A549 (cell line): ENCODE measurements around the gene SLC17A7. TPM values are rescaled to one million over a fixed set of nuclear protein-coding genes. Genes with fewer than 3 reads are reported as not detected.

ENCODE experiments used
- ATAC-seq, 2 experiments: fragments of 200-7000 bp in 1 of 2; fragments of >200 bp in 1 of 2; cut with Nextera tagmentation in 1 of 2; cut with Tn5 transposase in 1 of 2; 3 replicates each; pipeline versions ENCODE4 v1.8.0 to v1.9.1; 2018 to 2020; ENCODE audit warnings: mild to moderate bottlenecking in 1 of 2, moderate library complexity in 1 of 2
- CTCF ChIA-PET: fragments of 300-600 bp; sonication (Branson Sonifier 250); formaldehyde crosslinking; extraction: SDS; loops from one replicate; lab custom pipeline; 2021; ENCODE audit warnings: antibody characterized with exemption, inconsistent platforms; lab: Yijun Ruan, JAX
- POLR2A ChIA-PET: fragments of 350-600 bp; formaldehyde crosslinking; extraction: SDS; loops from one replicate; lab custom pipeline; 2021; ENCODE audit warnings: antibody characterized with exemption, inconsistent platforms; lab: Yijun Ruan, JAX
- DNase-seq, 2 experiments: peaks; one replicate each; pipeline versions ENCODE4 v3.0.0 to v3.0.0-alpha.2; 2011 to 2016; ENCODE audit warnings: low read depth in 1 of 2, low spot score in 1 of 2
- FAIRE-seq: peaks from 2 replicates; lab custom pipeline; 2011; peaks lifted over from hg19 to GRCh38; lab: Jason Lieb, UNC
- H3K27ac ChIP-seq, 2 experiments: fragments of >200 bp; sonication (Bioruptor Twin); formaldehyde crosslinking; 3 replicates each; pipeline ENCODE4 v1.5.1; 2016 to 2017
- H3K4me1 ChIP-seq: fragments of >200 bp; sonication (Bioruptor Twin); formaldehyde crosslinking; 3 replicates; pipeline ENCODE4 v1.6.1; 2016
- H3K4me2 ChIP-seq: fragments of >200 bp; sonication (Bioruptor Twin); formaldehyde crosslinking; 3 replicates; pipeline ENCODE4 v1.6.1; 2016
- H3K4me3 ChIP-seq: fragments of >200 bp; sonication (Bioruptor Twin); formaldehyde crosslinking; 3 replicates; pipeline ENCODE4 v1.5.1; 2016
- H3K9me3 ChIP-seq: fragments of >200 bp; sonication (Bioruptor Twin); formaldehyde crosslinking; 3 replicates; pipeline ENCODE4 v1.6.1; 2016
- ATOH8 ChIP-seq: fragments of 250-450 bp; sonication (Bioruptor Pico); IDR thresholded peaks from 2 replicates; pipeline ENCODE4 v1.5.0; 2020; ENCODE audit warnings: low read depth, mild to moderate bottlenecking, moderate library complexity
- CBX2 ChIP-seq: fragments of 200-600 bp; sonication (generic); IDR thresholded peaks from 2 replicates; pipeline ENCODE4 v1.6.1; 2016; ENCODE audit warnings: low read depth, mild to moderate bottlenecking, borderline replicate concordance
- CBX8 ChIP-seq: fragments of 200-600 bp; sonication (generic); IDR thresholded peaks from 2 replicates; pipeline ENCODE4 v1.6.1; 2016
- CEBPB ChIP-seq, 2 experiments: fragments of >200 bp in 1 of 2; sonication (Bioruptor Twin) in 1 of 2; formaldehyde crosslinking in 1 of 2; IDR thresholded peaks; 2 replicates each; pipeline ENCODE4 v1.6.1; 2012 to 2016
- CHD4 ChIP-seq: fragments of 200-600 bp; sonication (generic); IDR thresholded peaks from 2 replicates; pipeline ENCODE4 v1.6.1; 2016; ENCODE audit warnings: antibody characterized with exemption, mild to moderate bottlenecking, borderline replicate concordance
- E2F6 ChIP-seq: IDR thresholded peaks from 2 replicates; pipeline ENCODE4 v1.6.1; 2012; ENCODE audit warnings: low read depth, borderline replicate concordance
- EHMT2 ChIP-seq: fragments of 200-600 bp; sonication (generic); IDR thresholded peaks from 2 replicates; pipeline ENCODE4 v1.6.1; 2016; ENCODE audit warnings: antibody characterized with exemption, low read depth, mild to moderate bottlenecking, moderate library complexity
- FOSB ChIP-seq: fragments of 250-450 bp; sonication (Bioruptor Pico); IDR thresholded peaks from 2 replicates; pipeline ENCODE4 v1.5.0; 2020; ENCODE audit warnings: mild to moderate bottlenecking, moderate library complexity
- FOSL2 ChIP-seq, 2 experiments: fragments of 450-650 bp in 1 of 2; fragments of >200 bp in 1 of 2; sonication (Bioruptor Twin) in 1 of 2; formaldehyde crosslinking; IDR thresholded peaks; 2 replicates each; pipeline versions ENCODE4 v1.5.0 to v1.6.1; 2016 to 2020; ENCODE audit warnings: mild to moderate bottlenecking in 1 of 2, moderate library complexity in 1 of 2
- FOXS1 ChIP-seq: fragments of 250-450 bp; sonication (Bioruptor Pico); IDR thresholded peaks from 2 replicates; pipeline ENCODE4 v1.5.0; 2020; ENCODE audit warnings: mild to moderate bottlenecking, moderate library complexity
- GATA3 ChIP-seq: IDR thresholded peaks from 2 replicates; pipeline ENCODE4 v1.6.1; 2012; ENCODE audit warnings: borderline replicate concordance
- HDAC2 ChIP-seq: fragments of 200-600 bp; sonication (generic); IDR thresholded peaks from 2 replicates; pipeline ENCODE4 v1.6.1; 2016
- HEYL ChIP-seq: fragments of 250-450 bp; sonication (Bioruptor Pico); IDR thresholded peaks from 2 replicates; pipeline ENCODE4 v1.8.0; 2021; ENCODE audit warnings: mild to moderate bottlenecking, moderate library complexity
- HMGXB4 ChIP-seq: fragments of 250-450 bp; sonication (Bioruptor Pico); IDR thresholded peaks from 2 replicates; pipeline ENCODE4 v1.5.0; 2021; ENCODE audit warnings: mild to moderate bottlenecking, moderate library complexity, borderline replicate concordance
- HOXA7 ChIP-seq: fragments of 250-450 bp; sonication (Bioruptor Pico); IDR thresholded peaks from 2 replicates; pipeline ENCODE4 v1.5.0; 2020; ENCODE audit warnings: mild to moderate bottlenecking, moderate library complexity
- JUN ChIP-seq, 2 experiments: fragments of >200 bp; sonication (Bioruptor Twin); formaldehyde crosslinking; IDR thresholded peaks; 2 replicates in 1 of 2; 3 replicates in 1 of 2; pipeline ENCODE4 v1.6.1; 2016 to 2017
- JUNB ChIP-seq: fragments of >200 bp; sonication (Bioruptor Twin); formaldehyde crosslinking; IDR thresholded peaks from 2 replicates; pipeline ENCODE4 v1.6.1; 2016
- MAX ChIP-seq: IDR thresholded peaks from 2 replicates; pipeline ENCODE4 v1.6.1; 2012
- NPAS2 ChIP-seq: fragments of 250-450 bp; sonication (Bioruptor Pico); IDR thresholded peaks from 2 replicates; pipeline ENCODE4 v1.8.0; 2022; ENCODE audit warnings: mild to moderate bottlenecking, moderate library complexity, borderline replicate concordance
- NR3C1 ChIP-seq: fragments of >200 bp; sonication (Bioruptor Twin); formaldehyde crosslinking; IDR thresholded peaks from 3 replicates; pipeline ENCODE4 v1.6.1; 2017
- PHF8 ChIP-seq: fragments of 200-600 bp; sonication (generic); IDR thresholded peaks from 2 replicates; pipeline ENCODE4 v1.6.1; 2016; ENCODE audit warnings: low read depth, mild to moderate bottlenecking, antibody characterized with exemption, moderate library complexity, borderline replicate concordance
- POLR2A ChIP-seq: IDR thresholded peaks from 2 replicates; pipeline ENCODE4 v1.6.1; 2012; ENCODE audit warnings: mild to moderate bottlenecking, low read length
- RAD21 ChIP-seq, 2 experiments: fragments of >200 bp in 1 of 2; sonication (Bioruptor Twin) in 1 of 2; formaldehyde crosslinking in 1 of 2; IDR thresholded peaks in 1 of 2; conservative IDR thresholded peaks in 1 of 2; 2 replicates in 1 of 2; 3 replicates in 1 of 2; pipeline ENCODE4 v1.6.1; 2012 to 2018; ENCODE audit warnings: inconsistent platforms in 1 of 2
- RARB ChIP-seq: fragments of 250-450 bp; sonication (Bioruptor Pico); IDR thresholded peaks from 2 replicates; pipeline ENCODE4 v1.8.0; 2021; ENCODE audit warnings: mild to moderate bottlenecking, moderate library complexity
- RFX5 ChIP-seq: fragments of 450-650 bp; IDR thresholded peaks from 2 replicates; pipeline ENCODE4 v1.7.1; 2014; ENCODE audit warnings: antibody characterized with exemption, mild to moderate bottlenecking, moderate library complexity
- SMC3 ChIP-seq: fragments of >200 bp; sonication (Bioruptor Twin); formaldehyde crosslinking; IDR thresholded peaks from 3 replicates; pipeline ENCODE4 v1.6.1; 2018; ENCODE audit warnings: inconsistent platforms
- TFCP2L1 ChIP-seq: fragments of 250-450 bp; sonication (Bioruptor Pico); IDR thresholded peaks from 2 replicates; pipeline ENCODE4 v1.5.0; 2021; ENCODE audit warnings: mild to moderate bottlenecking
- TP53 ChIP-seq: fragments of 250-450 bp; sonication (Bioruptor Pico); IDR thresholded peaks from 2 replicates; pipeline ENCODE4 v1.5.0; 2021; ENCODE audit warnings: mild to moderate bottlenecking, moderate library complexity
- USF2 ChIP-seq: fragments of 450-650 bp; IDR thresholded peaks from 2 replicates; pipeline ENCODE4 v1.6.1; 2014; ENCODE audit warnings: antibody characterized with exemption
- ZC3H11A ChIP-seq: fragments of 450-650 bp; IDR thresholded peaks from 2 replicates; pipeline ENCODE4 v1.6.1; 2014; ENCODE audit warnings: antibody characterized with exemption, mild to moderate bottlenecking
- ZFP36 ChIP-seq: fragments of 450-650 bp; IDR thresholded peaks from 2 replicates; pipeline ENCODE4 v1.6.1; 2014; ENCODE audit warnings: borderline replicate concordance; ENCODE audit not compliant: partially characterized antibody
- ZNF302 ChIP-seq: fragments of 250-450 bp; sonication (Bioruptor Pico); IDR thresholded peaks from 2 replicates; pipeline ENCODE4 v1.9.0; 2021; ENCODE audit warnings: inconsistent platforms, mild to moderate bottlenecking, moderate library complexity
- WGBS: methylation state at CpG from one replicate; pipeline ENCODE4 v1.1.6; 2017; ENCODE audit errors: missing lambda C conversion rate; 5-methylcytosine and 5-hydroxymethylcytosine counted together
- polyA plus RNA-seq, 4 experiments: library from polyadenylated mRNA; depleted of rRNA in 3 of 4; stranded (reverse); fragments of >200 nt; fragmentation: RNase III in 1 of 4; extraction: RNeasy Plus Mini Kit Qiagen cat#74134 plus additional on column Dnase treatment in 1 of 4; gene quantifications; 2 replicates in 3 of 4; 3 replicates in 1 of 4; pipeline ENCODE4 v1.2.3, GENCODE V29; 2011 to 2017
- TF ChIP-seq, protein P1 (sequence below): fragments of 150-350 bp; IDR thresholded peaks from 2 replicates; pipeline ENCODE4 v1.6.1; 2014; ENCODE audit warnings: low read depth, mild to moderate bottlenecking, low read length
- TF ChIP-seq, protein P2 (sequence below): fragments of >200 bp; sonication (Bioruptor Twin); formaldehyde crosslinking; IDR thresholded peaks from 2 replicates; pipeline ENCODE4 v1.6.1; 2016
- TF ChIP-seq, protein P3 (sequence below): fragments of >200 bp; sonication (Bioruptor Twin); formaldehyde crosslinking; IDR thresholded peaks from 3 replicates; pipeline ENCODE4 v1.5.1; 2016

Gene SLC17A7
- polyA plus RNA-seq, 2 of the 4 experiments (the other 2 are of a cell fraction), result 0.39 to 0.48 TPM

DNA sequence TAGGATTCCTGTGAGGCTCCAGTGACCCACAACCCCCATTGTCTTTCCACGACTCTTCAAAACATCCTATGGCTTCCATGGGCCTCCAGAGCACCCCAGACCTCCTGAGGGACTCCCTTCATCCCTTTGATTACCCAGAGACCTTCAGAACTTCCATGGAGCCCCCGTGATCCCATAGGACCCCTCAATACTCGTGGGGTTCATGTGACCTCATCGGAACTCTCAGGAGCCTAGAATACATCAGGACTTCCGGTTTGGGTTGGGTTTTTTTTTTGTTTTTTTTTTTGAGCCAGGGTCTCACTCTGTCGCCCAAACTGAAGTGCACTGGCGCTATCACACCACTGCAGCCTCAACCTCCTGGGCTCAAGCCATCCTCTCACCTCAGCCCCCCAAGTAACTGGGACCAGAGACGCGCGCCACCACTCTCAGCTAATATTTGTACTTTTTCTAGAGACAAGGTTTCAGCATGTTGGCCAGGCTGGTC, 12.5 kb upstream of the SLC17A7 start:
- Histone ChIP-seq H3K9me3 (no peaks in the 10 kb centered on the region), H3K4me3 (peak overlapping the region; percentile 90), H3K4me1 (peaks cover 25% of the 10 kb centered on the region), H3K4me2 (peak overlapping the region; percentile 89), H3K27ac (peak overlapping the region; percentile 93 to 99)
- ATAC-seq (peak in 1 of 2 experiments; percentile 21; a peak in 3 of 6 replicates), DNase-seq (no peak), FAIRE-seq (no peak)
- WGBS, result 38% methylated on average over 10 of the region's 10 CpGs
- ChIA-PET POLR2A (interaction anchor here (0.5 to 1.5 kb wide), 22 partner anchors 11 to 304 kb away, joined by 3 to 11 read pairs (median 4); partner anchors contain the start of genes DKKL1, FLT3LG, PRMT1 and RPL13A), CTCF (interaction anchor here (1.0 to 19.0 kb wide), 6 partner anchors 18 to 117 kb away, joined by 3 to 244 read pairs (median 46); partner anchors contain the start of genes FLT3LG and KASH5)
- TF ChIP-seq, protein P1, sequence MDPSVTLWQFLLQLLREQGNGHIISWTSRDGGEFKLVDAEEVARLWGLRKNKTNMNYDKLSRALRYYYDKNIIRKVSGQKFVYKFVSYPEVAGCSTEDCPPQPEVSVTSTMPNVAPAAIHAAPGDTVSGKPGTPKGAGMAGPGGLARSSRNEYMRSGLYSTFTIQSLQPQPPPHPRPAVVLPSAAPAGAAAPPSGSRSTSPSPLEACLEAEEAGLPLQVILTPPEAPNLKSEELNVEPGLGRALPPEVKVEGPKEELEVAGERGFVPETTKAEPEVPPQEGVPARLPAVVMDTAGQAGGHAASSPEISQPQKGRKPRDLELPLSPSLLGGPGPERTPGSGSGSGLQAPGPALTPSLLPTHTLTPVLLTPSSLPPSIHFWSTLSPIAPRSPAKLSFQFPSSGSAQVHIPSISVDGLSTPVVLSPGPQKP, result no peak
- no peak for TF ChIP-seq CEBPB (IDR thresholded peaks at IDR 0.05)
- TF ChIP-seq RAD21 (conservative IDR thresholded peaks at IDR 0.05 in 1 of 2, IDR thresholded peaks at IDR 0.05 in 1 of 2), result no peak
- no peak for TF ChIP-seq RFX5
- 0 out of 2 replicates have a peak, but pooled peaks have one; percentile 8 for TF ChIP-seq GATA3
- TF ChIP-seq EHMT2, result no peak
- no peak for TF ChIP-seq SMC3
- TF ChIP-seq CBX8, result no peak
- TF ChIP-seq CHD4, result no peak
- TF ChIP-seq ZNF302, result no peak
- no peak for TF ChIP-seq NR3C1
- TF ChIP-seq JUN (IDR thresholded peaks at IDR 0.05), result no peak; a peak in 1 of 5 replicates
- no peak for TF ChIP-seq E2F6
- TF ChIP-seq, protein P2, sequence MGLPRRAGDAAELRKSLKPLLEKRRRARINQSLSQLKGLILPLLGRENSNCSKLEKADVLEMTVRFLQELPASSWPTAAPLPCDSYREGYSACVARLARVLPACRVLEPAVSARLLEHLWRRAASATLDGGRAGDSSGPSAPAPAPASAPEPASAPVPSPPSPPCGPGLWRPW, result no peak
- peak; percentile 86; the same call in 1 of the 2 replicates for TF ChIP-seq PHF8
- TF ChIP-seq, protein P3, sequence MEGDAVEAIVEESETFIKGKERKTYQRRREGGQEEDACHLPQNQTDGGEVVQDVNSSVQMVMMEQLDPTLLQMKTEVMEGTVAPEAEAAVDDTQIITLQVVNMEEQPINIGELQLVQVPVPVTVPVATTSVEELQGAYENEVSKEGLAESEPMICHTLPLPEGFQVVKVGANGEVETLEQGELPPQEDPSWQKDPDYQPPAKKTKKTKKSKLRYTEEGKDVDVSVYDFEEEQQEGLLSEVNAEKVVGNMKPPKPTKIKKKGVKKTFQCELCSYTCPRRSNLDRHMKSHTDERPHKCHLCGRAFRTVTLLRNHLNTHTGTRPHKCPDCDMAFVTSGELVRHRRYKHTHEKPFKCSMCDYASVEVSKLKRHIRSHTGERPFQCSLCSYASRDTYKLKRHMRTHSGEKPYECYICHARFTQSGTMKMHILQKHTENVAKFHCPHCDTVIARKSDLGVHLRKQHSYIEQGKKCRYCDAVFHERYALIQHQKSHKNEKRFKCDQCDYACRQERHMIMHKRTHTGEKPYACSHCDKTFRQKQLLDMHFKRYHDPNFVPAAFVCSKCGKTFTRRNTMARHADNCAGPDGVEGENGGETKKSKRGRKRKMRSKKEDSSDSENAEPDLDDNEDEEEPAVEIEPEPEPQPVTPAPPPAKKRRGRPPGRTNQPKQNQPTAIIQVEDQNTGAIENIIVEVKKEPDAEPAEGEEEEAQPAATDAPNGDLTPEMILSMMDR, result no peak
- no peak for TF ChIP-seq NPAS2 (CRISPR knock-in tag)
- no peak for TF ChIP-seq HDAC2
- 0 out of 2 replicates have a peak, but pooled peaks have one; percentile 45 for TF ChIP-seq HEYL (CRISPR knock-in tag)
- TF ChIP-seq FOXS1 (CRISPR knock-in tag), result no peak
- TF ChIP-seq JUNB, result no peak
- TF ChIP-seq RARB (CRISPR knock-in tag), result no peak
- no peak for TF ChIP-seq ATOH8 (CRISPR knock-in tag)
- TF ChIP-seq HMGXB4 (CRISPR knock-in tag), result no peak
- no peak for TF ChIP-seq TFCP2L1 (CRISPR knock-in tag)
- TF ChIP-seq USF2, result no peak
- TF ChIP-seq FOSL2 (IDR thresholded peaks at IDR 0.05), result no peak
- no peak for TF ChIP-seq FOSL2 (CRISPR knock-in tag; IDR thresholded peaks at IDR 0.05)
- no peak for TF ChIP-seq FOSB (CRISPR knock-in tag)
- no peak for TF ChIP-seq ZFP36
- TF ChIP-seq ZC3H11A, result no peak
- TF ChIP-seq TP53 (CRISPR knock-in tag), result peak; percentile 73; the same call in 1 of the 2 replicates
- TF ChIP-seq HOXA7 (CRISPR knock-in tag), result peak; percentile 64; the same call in 1 of the 2 replicates
- TF ChIP-seq CBX2, result no peak
- TF ChIP-seq POLR2A, result no peak
- no peak for TF ChIP-seq MAX
